Neuron (in vitro differentiated cells): ENCODE measurements around the gene SNAP29.

Experiments used
- H2AFZ ChIP-seq: one replicate; pipeline ENCODE4 v1.6.1; 2013; ENCODE audit warnings: low read depth, mild to moderate bottlenecking, inconsistent platforms, low read length, moderate library complexity
- H3K27me3 ChIP-seq: one replicate; pipeline ENCODE4 v1.6.1; 2013; ENCODE audit warnings: low read length; ENCODE audit not compliant: insufficient read depth
- H3K36me3 ChIP-seq: one replicate; pipeline ENCODE4 v1.6.1; 2013; ENCODE audit warnings: low read length; ENCODE audit not compliant: insufficient read depth
- H3K4me1 ChIP-seq: one replicate; pipeline ENCODE4 v1.6.1; 2013; ENCODE audit warnings: low read length; ENCODE audit not compliant: insufficient read depth
- H3K4me3 ChIP-seq: 2 replicates; pipeline ENCODE4 v1.5.1; 2013; ENCODE audit warnings: mild to moderate bottlenecking, low read length, moderate library complexity
- H3K9me3 ChIP-seq: one replicate; pipeline ENCODE4 v1.6.1; 2013; ENCODE audit warnings: low read length

SNAP29 gene

DNA sequence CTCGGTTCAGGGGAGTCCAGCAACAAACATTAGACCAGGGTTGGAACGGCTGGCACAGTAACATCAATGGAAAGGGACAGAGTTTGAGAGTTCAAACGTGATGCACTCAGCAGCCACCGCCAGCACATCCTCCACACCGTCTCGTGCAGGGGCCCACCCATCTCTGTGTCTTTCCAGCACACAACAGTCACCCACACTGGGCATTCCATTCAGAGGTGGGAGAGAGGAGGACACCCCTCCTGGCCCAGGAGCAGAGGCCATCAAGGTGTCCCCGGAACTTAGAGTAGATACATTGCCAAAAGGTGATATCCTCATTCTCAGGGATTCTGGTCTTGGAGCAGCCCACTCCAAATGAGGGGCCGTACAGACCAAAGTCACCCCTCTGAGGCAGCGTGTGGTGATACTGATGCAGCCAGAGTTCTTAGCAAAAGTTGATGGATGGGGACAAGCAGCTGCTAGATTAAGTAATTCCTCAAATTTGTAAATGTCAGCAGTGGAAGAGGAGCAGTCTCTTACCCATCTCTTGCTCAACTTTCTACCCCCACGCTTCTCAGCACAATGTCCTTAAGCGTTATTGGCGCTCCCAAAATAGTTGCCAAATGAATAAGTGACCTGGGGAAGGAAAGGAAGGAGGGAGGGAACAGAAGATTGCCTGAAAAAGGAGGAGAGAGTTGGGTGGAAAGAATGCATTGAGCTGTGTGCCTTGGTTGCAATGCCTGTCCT lies 5.5 kb downstream of the SNAP29 start:
- H3K36me3 ChIP-seq: peaks cover 12% of the 10 kb centered on the region
- no peak overlapping the region for H2AFZ ChIP-seq
- no peaks in the 10 kb centered on the region for H3K9me3 ChIP-seq
- H3K4me1 ChIP-seq: no peaks in the 10 kb centered on the region
- H3K4me3 ChIP-seq: no peak overlapping the region
- H3K27me3 ChIP-seq: no peaks in the 10 kb centered on the region

GRCh38 chr22:20865331-20865730 lies 6.5 kb downstream of the SNAP29 start:
- Histone ChIP-seq H2AFZ (no peak overlapping the region), H3K4me3 (no peak overlapping the region), H3K36me3 (peaks cover 16% of the 10 kb centered on the region), H3K27me3 (no peaks in the 10 kb centered on the region), H3K4me1 (no peaks in the 10 kb centered on the region), H3K9me3 (no peaks in the 10 kb centered on the region)

DNA sequence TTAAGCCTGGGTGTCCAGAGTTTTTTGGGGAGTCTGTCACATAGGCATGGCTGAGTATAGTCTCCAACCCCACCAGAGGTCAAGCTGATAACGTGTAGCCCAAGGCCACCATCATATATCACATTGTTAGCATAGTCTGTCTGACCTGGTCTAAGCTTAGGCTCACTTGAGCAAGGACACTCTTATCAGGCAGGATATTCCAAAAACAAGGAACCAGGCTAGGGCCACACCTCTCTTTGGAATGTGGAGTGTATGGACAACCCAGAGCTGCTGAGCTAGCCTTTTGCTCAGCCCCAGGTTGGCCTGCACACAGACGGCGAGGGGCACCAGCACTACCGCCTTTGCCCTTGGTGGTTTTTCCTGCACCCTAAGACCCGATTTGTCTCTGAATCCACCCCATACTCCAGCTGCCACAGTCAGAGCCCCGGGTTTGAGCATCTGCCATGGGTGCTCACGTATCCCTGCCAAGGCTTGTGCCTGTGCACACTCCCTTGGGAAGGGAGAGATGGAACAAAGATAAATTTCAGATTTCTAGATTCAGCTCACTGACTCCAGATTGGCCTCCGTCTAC lies 7.2 kb downstream of the SNAP29 start:
- no peaks in the 10 kb centered on the region for H3K27me3 ChIP-seq
- no peak overlapping the region for H2AFZ ChIP-seq
- no peaks in the 10 kb centered on the region for H3K4me1 ChIP-seq
- no peaks in the 10 kb centered on the region for H3K9me3 ChIP-seq
- no peak overlapping the region for H3K4me3 ChIP-seq
- peaks cover 22% of the 10 kb centered on the region for H3K36me3 ChIP-seq

GRCh38 chr22:20866736-20867135 lies 7.9 kb downstream of the SNAP29 start:
- no peak overlapping the region for H3K4me3 ChIP-seq
- H3K4me1 ChIP-seq: no peaks in the 10 kb centered on the region
- no peaks in the 10 kb centered on the region for H3K9me3 ChIP-seq
- no peaks in the 10 kb centered on the region for H3K27me3 ChIP-seq
- H3K36me3 ChIP-seq: peaks cover 25% of the 10 kb centered on the region
- H2AFZ ChIP-seq: no peak overlapping the region

DNA sequence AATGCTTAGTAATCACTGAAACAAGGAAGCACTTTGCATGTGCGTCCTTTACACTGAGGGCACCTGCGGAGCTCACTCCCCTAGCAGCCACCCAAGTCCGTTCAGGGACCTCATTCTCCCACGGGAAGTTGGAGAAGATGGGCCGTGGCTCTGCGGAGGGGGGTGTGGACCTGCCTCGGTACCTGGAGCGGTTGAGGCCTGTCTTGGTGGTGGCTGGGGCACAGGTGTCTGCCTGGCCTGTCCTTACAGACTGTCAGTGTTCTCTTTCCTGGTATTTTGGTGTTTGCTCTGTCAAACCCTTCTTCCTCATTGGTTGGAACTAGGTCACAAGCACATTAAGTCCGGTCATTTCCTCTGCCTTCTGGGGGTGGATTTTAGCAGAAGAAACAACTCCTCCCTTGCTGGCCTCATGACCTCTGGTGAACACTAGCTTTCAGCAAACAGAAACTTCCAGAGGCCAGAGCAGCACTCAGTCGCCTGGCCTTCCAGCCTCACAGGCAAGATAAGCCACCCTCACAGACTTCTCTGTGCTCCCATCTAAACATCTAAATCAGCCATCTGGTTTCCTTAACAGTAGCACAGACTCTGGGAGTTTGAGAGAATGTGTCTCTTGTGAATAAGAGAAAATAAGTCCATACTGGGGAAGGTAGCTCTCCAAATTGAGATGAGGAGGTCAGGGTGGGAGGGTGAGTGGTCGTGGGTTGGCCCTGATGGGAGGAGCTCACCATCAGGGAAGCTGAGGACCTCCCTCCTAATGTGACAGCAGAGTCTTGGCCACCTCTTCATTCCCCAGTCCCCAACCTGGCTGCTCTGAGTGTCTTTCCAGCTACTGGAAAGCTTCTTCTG lies 8.6 kb downstream of the SNAP29 start:
- Histone ChIP-seq H3K9me3 (no peaks in the 10 kb centered on the region), H2AFZ (no peak overlapping the region), H3K27me3 (no peaks in the 10 kb centered on the region), H3K4me1 (no peaks in the 10 kb centered on the region), H3K4me3 (no peak overlapping the region), H3K36me3 (peaks cover 23% of the 10 kb centered on the region)

GRCh38 chr22:20868025-20868962 lies 9.5 kb downstream of the SNAP29 start:
- no peak overlapping the region for H2AFZ ChIP-seq
- H3K27me3 ChIP-seq: no peaks in the 10 kb centered on the region
- H3K4me1 ChIP-seq: no peaks in the 10 kb centered on the region
- H3K36me3 ChIP-seq: peaks cover 25% of the 10 kb centered on the region
- H3K4me3 ChIP-seq: no peak overlapping the region
- no peaks in the 10 kb centered on the region for H3K9me3 ChIP-seq

DNA sequence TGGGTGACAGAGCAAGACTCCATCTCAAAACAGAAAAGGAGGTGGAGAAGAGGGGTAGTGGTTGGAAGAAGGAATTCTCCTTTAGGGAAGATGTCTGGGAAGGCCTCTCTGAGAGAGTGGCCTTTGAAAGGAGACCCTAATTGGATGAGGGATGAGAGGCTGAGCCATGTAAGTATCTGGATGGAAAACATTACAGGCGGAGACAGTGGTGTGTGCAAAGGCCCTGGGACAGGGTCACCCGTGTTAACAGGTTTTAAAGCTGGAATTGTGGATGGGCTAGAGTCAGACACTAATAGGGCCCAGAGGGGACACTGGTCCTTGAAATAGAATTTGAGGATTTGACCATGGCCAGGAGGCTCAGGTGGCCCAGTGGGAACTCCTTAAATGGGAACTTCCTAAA lies 10.4 kb downstream of the SNAP29 start:
- Histone ChIP-seq H3K9me3 (no peaks in the 10 kb centered on the region), H2AFZ (no peak overlapping the region), H3K4me1 (no peaks in the 10 kb centered on the region), H3K4me3 (no peak overlapping the region), H3K36me3 (peaks cover 22% of the 10 kb centered on the region), H3K27me3 (no peaks in the 10 kb centered on the region)

DNA sequence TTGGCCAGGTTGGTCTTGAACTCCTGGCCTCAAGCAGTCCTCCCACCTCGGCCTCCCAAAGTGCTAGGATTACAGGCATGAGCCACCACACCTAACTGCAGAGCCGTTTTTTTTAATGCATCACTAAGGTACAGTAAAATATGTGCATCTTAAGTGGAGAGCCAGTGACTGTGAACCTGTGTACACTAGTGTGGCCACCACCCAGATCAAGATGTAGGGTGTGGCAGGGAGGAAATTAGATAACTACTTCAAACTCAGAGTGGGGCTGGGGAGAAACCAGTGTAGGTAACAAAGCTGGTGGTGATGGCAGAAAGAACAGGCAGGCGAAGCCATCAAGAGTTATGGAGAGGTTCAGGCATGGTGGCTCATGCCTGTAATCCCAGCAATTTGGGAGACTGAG lies 14.4 kb downstream of the SNAP29 start:
- Histone ChIP-seq H3K4me1 (no peaks in the 10 kb centered on the region), H3K27me3 (no peaks in the 10 kb centered on the region), H3K36me3 (peaks cover 17% of the 10 kb centered on the region), H2AFZ (no peak overlapping the region), H3K4me3 (no peak overlapping the region), H3K9me3 (no peaks in the 10 kb centered on the region)

GRCh38 chr22:20875296-20875695 lies 16.5 kb downstream of the SNAP29 start:
- Histone ChIP-seq H3K27me3 (no peaks in the 10 kb centered on the region), H3K4me3 (no peak overlapping the region), H3K9me3 (no peaks in the 10 kb centered on the region), H3K4me1 (no peaks in the 10 kb centered on the region), H2AFZ (no peak overlapping the region), H3K36me3 (peaks cover 13% of the 10 kb centered on the region)

DNA sequence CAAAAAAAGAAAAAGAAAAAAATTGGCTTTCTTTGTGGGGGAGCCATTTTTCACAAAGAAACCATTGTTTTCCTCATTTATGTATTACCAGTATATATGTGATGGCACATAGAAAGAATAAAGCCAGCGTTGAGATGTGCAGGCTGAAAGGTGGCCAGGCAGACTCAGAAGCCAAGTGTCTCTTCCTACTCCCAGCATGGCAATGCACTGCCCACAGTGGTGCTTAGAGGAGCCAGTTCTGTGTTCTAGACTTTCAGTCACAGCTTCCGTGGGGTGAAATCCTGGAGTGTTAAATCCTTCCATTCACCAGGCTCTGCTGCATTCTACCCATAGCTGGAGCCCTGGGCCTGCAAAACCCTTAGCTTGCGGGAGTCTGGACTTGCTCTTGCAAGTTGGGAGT lies 18.9 kb downstream of the SNAP29 start:
- no peak overlapping the region for H3K4me3 ChIP-seq
- H2AFZ ChIP-seq: no peak overlapping the region
- H3K4me1 ChIP-seq: no peaks in the 10 kb centered on the region
- H3K27me3 ChIP-seq: no peaks in the 10 kb centered on the region
- no peaks in the 10 kb centered on the region for H3K9me3 ChIP-seq
- peaks cover 9% of the 10 kb centered on the region for H3K36me3 ChIP-seq

GRCh38 chr22:20881231-20881630 lies 22.4 kb downstream of the SNAP29 start:
- Histone ChIP-seq H3K4me1 (no peaks in the 10 kb centered on the region), H3K36me3 (peaks cover 18% of the 10 kb centered on the region)

GRCh38 chr22:20881869-20882815 lies 23.3 kb downstream of the SNAP29 start:
- no peaks in the 10 kb centered on the region for H3K27me3 ChIP-seq
- no peaks in the 10 kb centered on the region for H3K9me3 ChIP-seq
- H3K36me3 ChIP-seq: peaks cover 20% of the 10 kb centered on the region
- no peak overlapping the region for H3K4me3 ChIP-seq
- H2AFZ ChIP-seq: no peak overlapping the region
- H3K4me1 ChIP-seq: no peaks in the 10 kb centered on the region

More at GRCh38 chr22:20881231-20881630, 22.4 kb downstream of the SNAP29 start:
- no peaks in the 10 kb centered on the region for H3K27me3 ChIP-seq
- no peak overlapping the region for H3K4me3 ChIP-seq
- no peak overlapping the region for H2AFZ ChIP-seq
- no peaks in the 10 kb centered on the region for H3K9me3 ChIP-seq
